ENCODE measurements around the gene SCD5.

DNA sequence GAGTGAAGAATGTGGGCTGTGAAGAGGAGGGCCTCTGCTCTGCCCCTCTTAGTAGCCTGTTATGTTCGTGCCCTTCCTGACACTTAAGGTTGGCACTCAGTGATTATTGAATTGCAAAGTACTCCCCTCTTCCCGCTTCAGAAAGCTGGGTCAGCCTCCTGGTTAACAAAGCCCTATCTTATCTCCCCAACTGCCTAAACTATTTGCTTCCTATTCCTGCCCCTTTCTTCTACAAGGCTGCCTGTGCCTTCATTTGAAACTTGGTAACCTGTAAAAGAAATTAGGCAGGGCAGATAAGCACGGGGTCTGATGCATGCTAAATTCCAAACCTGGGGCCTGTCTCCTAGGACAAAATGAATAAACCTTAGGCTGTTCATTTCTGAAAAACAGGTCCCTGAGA is 213.7 kb downstream of the SCD5 start:
- TF ChIP-seq, protein P1, sequence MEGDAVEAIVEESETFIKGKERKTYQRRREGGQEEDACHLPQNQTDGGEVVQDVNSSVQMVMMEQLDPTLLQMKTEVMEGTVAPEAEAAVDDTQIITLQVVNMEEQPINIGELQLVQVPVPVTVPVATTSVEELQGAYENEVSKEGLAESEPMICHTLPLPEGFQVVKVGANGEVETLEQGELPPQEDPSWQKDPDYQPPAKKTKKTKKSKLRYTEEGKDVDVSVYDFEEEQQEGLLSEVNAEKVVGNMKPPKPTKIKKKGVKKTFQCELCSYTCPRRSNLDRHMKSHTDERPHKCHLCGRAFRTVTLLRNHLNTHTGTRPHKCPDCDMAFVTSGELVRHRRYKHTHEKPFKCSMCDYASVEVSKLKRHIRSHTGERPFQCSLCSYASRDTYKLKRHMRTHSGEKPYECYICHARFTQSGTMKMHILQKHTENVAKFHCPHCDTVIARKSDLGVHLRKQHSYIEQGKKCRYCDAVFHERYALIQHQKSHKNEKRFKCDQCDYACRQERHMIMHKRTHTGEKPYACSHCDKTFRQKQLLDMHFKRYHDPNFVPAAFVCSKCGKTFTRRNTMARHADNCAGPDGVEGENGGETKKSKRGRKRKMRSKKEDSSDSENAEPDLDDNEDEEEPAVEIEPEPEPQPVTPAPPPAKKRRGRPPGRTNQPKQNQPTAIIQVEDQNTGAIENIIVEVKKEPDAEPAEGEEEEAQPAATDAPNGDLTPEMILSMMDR (IDR thresholded peaks at IDR 0.05; ENCODE audit: low read length) = no peak
- TF ChIP-seq EZH2phosphoT487 (IDR thresholded peaks at IDR 0.05; ENCODE audit: low read length) = no peak
